Glutamatergic neuron (in vitro differentiated cells): Measurements from ENCODE around the gene PRSS1. TPM values are rescaled to one million over a fixed set of nuclear protein-coding genes. Genes with fewer than 3 reads are reported as not detected.
"Not testable (repeated sequence)": the region's sequence is repeated elsewhere in the genome, so short reads cannot be mapped to it uniquely, and the experiment has no call there.

ENCODE experiments used
- DNase-seq: peaks from one replicate; pipeline ENCODE4 v3.0.0; 2022
- H3K27ac Mint-ChIP-seq: one replicate; pipeline ENCODE4 v1.8.0; 2020; ENCODE audit warnings: mild to moderate bottlenecking, mixed read lengths, inconsistent platforms; ENCODE audit not compliant: unreplicated experiment
- H3K27me3 Mint-ChIP-seq: one replicate; pipeline ENCODE4 v1.8.0; 2020; ENCODE audit warnings: mild to moderate bottlenecking, moderate library complexity, mixed read lengths, inconsistent platforms; ENCODE audit not compliant: unreplicated experiment
- H3K36me3 Mint-ChIP-seq: one replicate; pipeline ENCODE4 v1.8.0; 2020; ENCODE audit warnings: mild to moderate bottlenecking, mixed read lengths, inconsistent platforms; ENCODE audit not compliant: unreplicated experiment
- H3K4me1 Mint-ChIP-seq: one replicate; pipeline ENCODE4 v1.8.0; 2020; ENCODE audit warnings: mild to moderate bottlenecking, low read depth, mixed read lengths, inconsistent platforms; ENCODE audit not compliant: unreplicated experiment
- H3K4me3 Mint-ChIP-seq: one replicate; pipeline ENCODE4 v1.8.0; 2020; ENCODE audit warnings: mild to moderate bottlenecking, mixed read lengths, inconsistent platforms; ENCODE audit not compliant: unreplicated experiment
- H3K9me3 Mint-ChIP-seq: one replicate; pipeline ENCODE4 v1.8.0; 2020; ENCODE audit warnings: mild to moderate bottlenecking, moderate library complexity, mixed read lengths, inconsistent platforms; ENCODE audit not compliant: unreplicated experiment
- CTCF ChIP-seq: fragments of 200-600 bp; sonication (generic); IDR thresholded peaks from one replicate; pipeline ENCODE4 v1.5.0; 2021; ENCODE audit not compliant: partially characterized antibody, unreplicated experiment
- total RNA-seq: library from RNA; stranded (reverse); fragmentation: NEBNext Ultra II Directional; extraction: Animal tissue kit (Norgen Biotek cat#: 25700); gene quantifications from one replicate; pipeline ENCODE4 v1.2.1, GENCODE V29; 2021; ENCODE audit not compliant: unreplicated experiment

Gene PRSS1
- total RNA-seq, 1 donor from 2014 or later: not detected

- TF ChIP-seq CTCF: no peak
- H3K36me3 Mint-ChIP-seq: peaks cover 5% of the 10 kb centered on the region
- peaks cover 8% of the 10 kb centered on the region for H3K4me1 Mint-ChIP-seq
- H3K9me3 Mint-ChIP-seq: no peaks in the 10 kb centered on the region
- no peak overlapping the region for H3K27ac Mint-ChIP-seq
- no peak overlapping the region for H3K4me3 Mint-ChIP-seq
- peaks cover under 1% of the 10 kb centered on the region for H3K27me3 Mint-ChIP-seq
- DNase-seq: no peak
These were observed 22.8 kb downstream of the PRSS1 start for GRCh38 chr7:142772051-142772450.

GRCh38 chr7:142772673-142773072, 23.4 kb downstream of the PRSS1 start:
- Mint-ChIP-seq H3K27me3 (peaks cover 3% of the 10 kb centered on the region), H3K27ac (no peak overlapping the region), H3K36me3 (peaks cover 5% of the 10 kb centered on the region)

GRCh38 chr7:142773230-142773629, 24.0 kb downstream of the PRSS1 start:
- no peak overlapping the region for H3K27ac Mint-ChIP-seq
- peaks cover 8% of the 10 kb centered on the region for H3K4me1 Mint-ChIP-seq
- H3K4me3 Mint-ChIP-seq: no peak overlapping the region
- no peak for TF ChIP-seq CTCF
- peaks cover 5% of the 10 kb centered on the region for H3K36me3 Mint-ChIP-seq
- H3K9me3 Mint-ChIP-seq: peaks cover under 1% of the 10 kb centered on the region
- DNase-seq: no peak
- peaks cover 3% of the 10 kb centered on the region for H3K27me3 Mint-ChIP-seq

More at GRCh38 chr7:142772673-142773072, 23.4 kb downstream of the PRSS1 start:
- TF ChIP-seq CTCF: no peak
- Mint-ChIP-seq H3K4me3 (no peak overlapping the region), H3K4me1 (peaks cover 8% of the 10 kb centered on the region), H3K9me3 (no peaks in the 10 kb centered on the region)
- no peak for DNase-seq

- Mint-ChIP-seq H3K27me3 (peaks cover 4% of the 10 kb centered on the region), H3K9me3 (peaks cover 2% of the 10 kb centered on the region), H3K4me3 (no peak overlapping the region), H3K27ac (no peak overlapping the region), H3K4me1 (peaks cover 8% of the 10 kb centered on the region), H3K36me3 (peaks cover 5% of the 10 kb centered on the region)
- no peak for DNase-seq
- no peak for TF ChIP-seq CTCF
These were observed 24.9 kb downstream of the PRSS1 start for GRCh38 chr7:142773937-142774744.

- H3K27me3 Mint-ChIP-seq: peaks cover 4% of the 10 kb centered on the region
- peaks cover 5% of the 10 kb centered on the region for H3K36me3 Mint-ChIP-seq
- H3K4me3 Mint-ChIP-seq: no peak overlapping the region
- DNase-seq: no peak
- peaks cover 8% of the 10 kb centered on the region for H3K4me1 Mint-ChIP-seq
- no peak overlapping the region for H3K27ac Mint-ChIP-seq
- no peak for TF ChIP-seq CTCF
- H3K9me3 Mint-ChIP-seq: peaks cover 2% of the 10 kb centered on the region
These were observed 25.6 kb downstream of the PRSS1 start for GRCh38 chr7:142774826-142775225.

- DNase-seq, H3K36me3 Mint-ChIP-seq, H3K4me1 Mint-ChIP-seq, H3K9me3 Mint-ChIP-seq, H3K27me3 Mint-ChIP-seq, H3K4me3 Mint-ChIP-seq: not testable (repeated sequence)
- peak overlapping the region; percentile 50 for H3K27ac Mint-ChIP-seq
These were observed 26.3 kb downstream of the PRSS1 start for GRCh38 chr7:142775351-142776115.
